H1 (cell line): ENCODE data around the gene CYB5R3. TPM values are rescaled to one million over a fixed set of nuclear protein-coding genes. Genes with fewer than 3 reads are reported as not detected.

ENCODE experiments used
- CTCF ChIA-PET: fragments of 300-600 bp; sonication (Branson Sonifier 250); formaldehyde crosslinking; loops from one replicate; lab custom pipeline; 2021; ENCODE audit not compliant: partially characterized antibody; lab: Charles Lee
- POLR2A ChIA-PET: fragments of 300-600 bp; sonication (Branson Sonifier 250); formaldehyde crosslinking; loops from one replicate; lab custom pipeline; 2021; ENCODE audit warnings: inconsistent platforms; ENCODE audit not compliant: partially characterized antibody; lab: Charles Lee
- DNase-seq, 2 experiments: peaks; one replicate each; pipeline versions ENCODE4 v3.0.0 to v3.0.0-alpha.2; 2010 to 2022; ENCODE audit warnings: low spot score in 2 of 2, low read depth in 1 of 2, mixed read lengths in 1 of 2
- FAIRE-seq: peaks from 2 replicates; lab custom pipeline; 2011; peaks lifted over from hg19 to GRCh38; lab: Jason Lieb, UNC
- H2AFZ ChIP-seq: 2 replicates; pipeline ENCODE4 v1.8.1; 2012; ENCODE audit warnings: low read length, inconsistent platforms
- H2AK5ac ChIP-seq: 2 replicates; pipeline ENCODE4 v1.6.1; 2013; ENCODE audit warnings: low read depth, low read length
- H2BK120ac ChIP-seq: replicated peaks from 2 replicates; pipeline ENCODE3; 2013; ENCODE audit warnings: low read depth, low read length, inconsistent platforms
- H2BK12ac ChIP-seq: 2 replicates; pipeline ENCODE4 v1.6.1; 2013; ENCODE audit warnings: low read depth, low read length
- H2BK15ac ChIP-seq: 2 replicates; pipeline ENCODE4 v1.6.1; 2013; ENCODE audit warnings: low read length
- H2BK20ac ChIP-seq: 2 replicates; pipeline ENCODE4 v1.6.1; 2013; ENCODE audit warnings: low read length
- H2BK5ac ChIP-seq: 2 replicates; pipeline ENCODE4 v1.6.1; 2013; ENCODE audit warnings: low read depth, low read length
- H3K14ac ChIP-seq: 2 replicates; pipeline ENCODE4 v1.6.1; 2013; ENCODE audit warnings: inconsistent platforms; ENCODE audit not compliant: insufficient read length
- H3K18ac ChIP-seq: 2 replicates; pipeline ENCODE4 v1.6.1; 2013; ENCODE audit warnings: low read length; ENCODE audit errors: extremely low read depth
- H3K23ac ChIP-seq: 2 replicates; pipeline ENCODE4 v1.6.1; 2013; ENCODE audit warnings: inconsistent platforms; ENCODE audit not compliant: insufficient read length
- H3K23me2 ChIP-seq: 2 replicates; pipeline ENCODE4 v1.6.1; 2013; ENCODE audit warnings: low read depth, low read length
- H3K27ac ChIP-seq: 2 replicates; pipeline ENCODE4 v1.6.1; 2011; ENCODE audit warnings: low read depth, low read length, inconsistent platforms
- H3K27me3 ChIP-seq, 4 experiments: replicated peaks in 1 of 4; 1 replicate in 1 of 4; 2 replicates in 3 of 4; pipeline versions ENCODE4 v1.6.1 to v1.8.1; 2011 to 2013; ENCODE audit warnings: low read length in 3 of 4, mild to moderate bottlenecking in 3 of 4, inconsistent platforms in 2 of 4, mixed read lengths in 2 of 4, moderate library complexity in 1 of 4; ENCODE audit not compliant: control insufficient read depth in 3 of 4, insufficient read depth in 3 of 4; ENCODE audit errors: extremely low read depth in 1 of 4
- H3K36me3 ChIP-seq, 4 experiments: 2 replicates each; pipeline versions ENCODE4 v1.6.1 to v1.8.1; 2011 to 2013; ENCODE audit warnings: mild to moderate bottlenecking in 4 of 4, low read length in 3 of 4, moderate library complexity in 2 of 4, control low read depth in 1 of 4, inconsistent platforms in 1 of 4; ENCODE audit not compliant: insufficient read depth in 4 of 4, control insufficient read depth in 2 of 4
- H3K4ac ChIP-seq: replicated peaks from 2 replicates; pipeline ENCODE3; 2013; ENCODE audit warnings: low read length, low read depth, mixed read lengths, inconsistent platforms; ENCODE audit not compliant: insufficient read length
- H3K4me1 ChIP-seq, 4 experiments: replicated peaks in 1 of 4; 1 replicate in 1 of 4; 2 replicates in 3 of 4; pipeline versions ENCODE4 v1.6.1 to v1.8.1; 2011 to 2013; ENCODE audit warnings: low read length in 3 of 4, inconsistent platforms in 2 of 4, mixed read lengths in 1 of 4; ENCODE audit not compliant: insufficient read depth in 4 of 4, control insufficient read depth in 3 of 4
- H3K4me2 ChIP-seq, 2 experiments: 2 replicates each; pipeline versions ENCODE4 v1.6.1 to v1.8.1; 2011 to 2013; ENCODE audit warnings: low read depth in 2 of 2, low read length in 2 of 2, control low read depth in 1 of 2, inconsistent platforms in 1 of 2, mild to moderate bottlenecking in 1 of 2; ENCODE audit not compliant: insufficient read depth in 1 of 2
- H3K4me3 ChIP-seq, 4 experiments: fragments of 200-600, 300-600 bp in 1 of 4; sonication (generic), shearing (Covaris generic), sonication (Bioruptor Twin) in 1 of 4; 2 replicates each; pipeline versions ENCODE4 v1.5.1 to v1.8.1; 2011 to 2016; ENCODE audit warnings: low read length in 4 of 4, low read depth in 3 of 4, control low read depth in 2 of 4, inconsistent platforms in 2 of 4, mild to moderate bottlenecking in 2 of 4, mixed read lengths in 1 of 4, moderate library complexity in 1 of 4; ENCODE audit not compliant: insufficient read depth in 2 of 4; ENCODE audit errors: extremely low read depth in 1 of 4
- H3K56ac ChIP-seq: replicated peaks from 2 replicates; pipeline ENCODE3; 2013; ENCODE audit warnings: low read depth, mild to moderate bottlenecking, mixed read lengths, low read length, inconsistent platforms; ENCODE audit not compliant: insufficient read length
- H3K79me1 ChIP-seq: 2 replicates; pipeline ENCODE4 v1.6.1; 2013; ENCODE audit warnings: low read depth, low read length, control low read depth
- H3K79me2 ChIP-seq, 2 experiments: 2 replicates each; pipeline versions ENCODE4 v1.6.1 to v1.8.1; 2012 to 2013; ENCODE audit warnings: low read length in 2 of 2, mild to moderate bottlenecking in 2 of 2, inconsistent platforms in 1 of 2; ENCODE audit not compliant: insufficient read depth in 2 of 2, control insufficient read depth in 1 of 2
- H3K9ac ChIP-seq, 4 experiments: replicated peaks in 1 of 4; 1 replicate in 1 of 4; 2 replicates in 3 of 4; pipeline versions ENCODE4 v1.6.1 to v1.8.1; 2011 to 2013; ENCODE audit warnings: low read depth in 3 of 4, low read length in 3 of 4, control low read depth in 2 of 4, mild to moderate bottlenecking in 2 of 4, moderate library complexity in 2 of 4, inconsistent platforms in 1 of 4; ENCODE audit errors: extremely low read depth in 1 of 4
- H3K9me3 ChIP-seq, 2 experiments: 2 replicates each; pipeline versions ENCODE4 v1.6.1 to v1.8.1; 2012 to 2013; ENCODE audit warnings: mild to moderate bottlenecking in 2 of 2, moderate library complexity in 2 of 2, control low read depth in 1 of 2, inconsistent platforms in 1 of 2, low read depth in 1 of 2, low read length in 1 of 2, mixed read lengths in 1 of 2; ENCODE audit not compliant: insufficient read depth in 2 of 2
- H4K20me1 ChIP-seq, 2 experiments: replicated peaks in 1 of 2; 2 replicates each; pipeline versions ENCODE3 to v1.8.1; 2011 to 2013; ENCODE audit warnings: inconsistent platforms in 2 of 2, low read length in 2 of 2, mild to moderate bottlenecking in 1 of 2; ENCODE audit not compliant: insufficient read depth in 2 of 2, control insufficient read depth in 1 of 2
- H4K5ac ChIP-seq: 2 replicates; pipeline ENCODE4 v1.6.1; 2013; ENCODE audit warnings: low read length, low read depth, mixed read lengths, inconsistent platforms; ENCODE audit not compliant: insufficient read length
- H4K8ac ChIP-seq: 2 replicates; pipeline ENCODE4 v1.8.0; 2013; ENCODE audit warnings: mild to moderate bottlenecking, moderate library complexity, low read length, inconsistent platforms; ENCODE audit not compliant: insufficient read depth; ENCODE audit errors: extremely low read depth
- H4K91ac ChIP-seq: replicated peaks from 2 replicates; pipeline ENCODE3; 2013; ENCODE audit warnings: low read length, mixed read lengths, inconsistent platforms; ENCODE audit not compliant: insufficient read length
- SIN3A ChIP-seq, 2 experiments: IDR thresholded peaks in 1 of 2; conservative IDR thresholded peaks in 1 of 2; 2 replicates each; pipeline ENCODE4 v1.6.1; 2011 to 2012; ENCODE audit warnings: low read length in 2 of 2, improper control_type of control experiment in 1 of 2, low read depth in 1 of 2, mild to moderate bottlenecking in 1 of 2
- SIRT6 ChIP-seq: IDR thresholded peaks from one replicate; pipeline ENCODE4 v1.7.1; 2012; ENCODE audit warnings: low read length, inconsistent platforms
- YY1 ChIP-seq: IDR thresholded peaks from 2 replicates; pipeline ENCODE4 v1.6.1; 2011; ENCODE audit warnings: low read depth, mild to moderate bottlenecking, low read length
- WGBS, 2 experiments: shearing (Covaris generic) in 1 of 2; methylation state at CpG; one replicate each; pipeline versions ENCODE4 v1.1.6 to v1.1.7; 2013 to 2015; ENCODE audit warnings: low lambda C conversion rate in 2 of 2, mixed read lengths in 2 of 2, inconsistent platforms in 1 of 2, low coverage in 1 of 2, missing lambda C conversion rate in 1 of 2; ENCODE audit not compliant: insufficient replicate concordance in 2 of 2, insufficient coverage in 1 of 2, insufficient read length in 1 of 2; ENCODE audit errors: extremely low coverage in 1 of 2, missing lambda C conversion rate in 1 of 2; 5-methylcytosine and 5-hydroxymethylcytosine counted together
- polyA plus RNA-seq, 7 experiments: library from polyadenylated mRNA; depleted of rRNA in 3 of 7; stranded (reverse) in 5 of 7; unstranded in 2 of 7; fragments of >200 nt in 5 of 7; fragments of 200-250 nt in 2 of 7; gene quantifications; 1 replicate in 5 of 7; 2 replicates in 1 of 7; 4 replicates in 1 of 7; pipeline versions ENCODE4 v1.2.1 to v1.2.3, GENCODE V29; 2011 to 2013; ENCODE audit warnings: missing spikeins in 2 of 7, mixed read lengths in 2 of 7
- total RNA-seq: library from RNA; stranded (reverse); fragmentation: NEBNext Ultra II Directional; extraction: Animal tissue kit (Norgen Biotek cat#: 25700); gene quantifications from 2 replicates; pipeline ENCODE4 v1.2.1, GENCODE V29; 2021
- TF ChIP-seq, protein P1 (sequence below): IDR thresholded peaks from 2 replicates; pipeline ENCODE4 v1.6.1; 2012; ENCODE audit warnings: inconsistent platforms
- TF ChIP-seq, protein P2 (sequence below): IDR thresholded peaks from 2 replicates; pipeline ENCODE4 v1.6.1; 2011; ENCODE audit warnings: low read depth, mild to moderate bottlenecking, low read length; ENCODE audit not compliant: insufficient read depth

CYB5R3 gene
- total and polyA plus RNA-seq, 2 of the 8 experiments (the other 6 are each of a cell fraction or from before 2014, with no cell fraction given): 75.3 to 113 TPM

DNA sequence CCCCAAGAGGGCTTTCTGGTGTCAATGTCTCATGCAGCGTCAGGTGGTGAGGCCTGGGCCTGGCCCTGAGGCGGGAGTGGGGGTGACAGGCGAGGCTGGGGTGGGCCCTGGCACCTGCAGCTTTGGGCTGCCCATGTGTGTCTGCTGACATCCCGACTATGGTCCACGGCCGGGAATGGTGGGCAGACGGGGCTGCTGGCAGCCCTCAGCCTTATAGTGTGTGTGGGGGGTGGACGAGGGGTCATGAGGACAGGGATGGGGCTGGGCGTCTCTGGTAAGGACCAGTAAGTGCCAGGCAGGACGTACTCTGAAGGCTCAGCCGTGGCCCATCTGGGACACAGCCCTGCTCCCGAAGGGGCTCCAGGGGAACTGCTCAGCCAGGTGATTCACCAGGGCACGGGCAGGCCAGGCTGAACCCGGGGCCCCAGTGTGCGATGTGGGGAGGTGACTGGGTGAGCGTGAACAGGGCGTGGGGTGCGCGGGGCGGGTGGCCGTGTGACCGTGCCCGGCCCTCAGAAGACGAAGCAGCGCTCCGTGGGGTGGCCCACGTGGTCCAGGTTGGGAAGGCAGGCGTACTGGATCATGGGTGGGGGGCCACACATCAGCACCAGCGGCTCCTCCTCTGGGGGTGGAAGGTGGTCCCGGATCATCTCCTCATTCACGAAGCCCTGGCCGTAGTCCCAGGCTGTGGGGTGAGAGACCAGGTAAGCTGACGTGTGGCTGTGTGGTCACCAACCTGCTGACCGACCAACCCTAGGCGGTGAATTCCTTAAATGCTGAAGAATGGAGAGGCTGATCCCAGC, 29.7 kb downstream of the CYB5R3 start:
- Histone ChIP-seq H3K23me2 (peaks cover 4% of the 10 kb centered on the region; the same call in 1 of the 2 replicates), H3K27me3 (no peaks in the 10 kb centered on the region), H3K4ac (no peak overlapping the region), H3K79me2 (no peaks in the 10 kb centered on the region), H3K56ac (no peak overlapping the region), H3K9me3 (no peaks in the 10 kb centered on the region), H2AK5ac (no peak overlapping the region), H4K91ac (no peak overlapping the region), H3K27ac (no peak overlapping the region), H4K8ac (no peak overlapping the region), H2BK15ac (no peak overlapping the region), H3K4me2 (no peak overlapping the region), H3K79me1 (no peaks in the 10 kb centered on the region), H2BK20ac (no peak overlapping the region), H4K5ac (no peak overlapping the region), H4K20me1 (peaks cover 1 to 7% of the 10 kb centered on the region in 2 experiments), H2BK5ac (no peak overlapping the region), H2AFZ (no peak overlapping the region), H3K4me3 (no peak overlapping the region), H2BK12ac (no peak overlapping the region), H3K4me1 (peaks cover 0 to 9% (median 7%) of the 10 kb centered on the region in 4 experiments; a peak in 6 of 7 replicates), H3K9ac (no peak overlapping the region), H3K18ac (no peak overlapping the region), H3K14ac (no peak overlapping the region), H3K23ac (no peak overlapping the region), H3K36me3 (peaks cover 0 to 6% (median 2%) of the 10 kb centered on the region in 4 experiments; a peak in 4 of 8 replicates), H2BK120ac (no peak overlapping the region)
- CTCF ChIA-PET: interaction anchor here (0.7 to 3.2 kb wide), 4 partner anchors 12 to 232 kb away, joined by 3 to 16 read pairs (median 6); no protein-coding TSS in a partner anchor
- WGBS, 2 experiments: 96% methylated on average over 31 of the region's 35 CpGs; no CpG with 5 or more reads in 1 of the 2 experiments
- TF ChIP-seq, protein P1, sequence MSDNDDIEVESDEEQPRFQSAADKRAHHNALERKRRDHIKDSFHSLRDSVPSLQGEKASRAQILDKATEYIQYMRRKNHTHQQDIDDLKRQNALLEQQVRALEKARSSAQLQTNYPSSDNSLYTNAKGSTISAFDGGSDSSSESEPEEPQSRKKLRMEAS: 0 out of 2 replicates have a peak, but pooled peaks have one; percentile 7
- no peak for TF ChIP-seq YY1
- TF ChIP-seq SIN3A (conservative IDR thresholded peaks at IDR 0.05 in 1 of 2, IDR thresholded peaks at IDR 0.05 in 1 of 2; ENCODE audit: low read depth in 1 of 2, low read length in 2 of 2): no peak
- no peak for TF ChIP-seq SIRT6
- TF ChIP-seq, protein P2, sequence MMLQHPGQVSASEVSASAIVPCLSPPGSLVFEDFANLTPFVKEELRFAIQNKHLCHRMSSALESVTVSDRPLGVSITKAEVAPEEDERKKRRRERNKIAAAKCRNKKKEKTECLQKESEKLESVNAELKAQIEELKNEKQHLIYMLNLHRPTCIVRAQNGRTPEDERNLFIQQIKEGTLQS: no peak
- FAIRE-seq (no peak), DNase-seq (no peak)
- POLR2A ChIA-PET: interaction anchor here (1.1 to 1.7 kb wide), 2 partner anchors 10 to 81 kb away, joined by 3 read pairs; no protein-coding TSS in a partner anchor
